Activated CD8-positive, alpha-beta memory T cell treated with anti-CD3 and anti-CD28 coated beads, Interleukin-2, amount 50 U/mL, for 24 hours (primary cell): ENCODE data around the gene HACL1.

Experiments used
- DNase-seq: peaks from one replicate; pipeline ENCODE4 v3.0.0-alpha.2; 2020; ENCODE audit errors: extremely low read depth

HACL1 gene

GRCh38 chr3:15601399-15602145 is at the start of gene HACL1, which contains the start of gene BTD:
HACL1 (minus strand) TSS chr3:15601569; CDS start chr3:15601463, 106 bp downstream.
BTD (plus strand) TSS chr3:15601745; CDS start chr3:15635440, 33,695 bp downstream.
- DNase-seq: peak; percentile 98

GRCh38 chr3:15649858-15650257 is 48.5 kb upstream of the HACL1 start:
- DNase-seq: no peak

GRCh38 chr3:15649341-15649740 is 48.0 kb upstream of the HACL1 start:
- DNase-seq: no peak

- peak; percentile 33 for DNase-seq
These were observed 46.3 kb upstream of the HACL1 start for GRCh38 chr3:15647611-15648167.

- DNase-seq: no peak
These were observed 45.6 kb upstream of the HACL1 start for GRCh38 chr3:15646851-15647511.

GRCh38 chr3:15645740-15646501 is 44.6 kb upstream of the HACL1 start:
- DNase-seq: no peak

- DNase-seq: no peak
These were observed 43.9 kb upstream of the HACL1 start for GRCh38 chr3:15645246-15645645.

GRCh38 chr3:15638891-15639262 is 37.5 kb upstream of the HACL1 start:
- DNase-seq: no peak

- DNase-seq: no peak
These were observed 37.0 kb upstream of the HACL1 start for GRCh38 chr3:15638193-15638890.

- DNase-seq: no peak
These were observed 36.0 kb upstream of the HACL1 start for GRCh38 chr3:15637131-15637951.

GRCh38 chr3:15636028-15636709 is 34.8 kb upstream of the HACL1 start:
- no peak for DNase-seq

- DNase-seq: no peak
These were observed 33.8 kb upstream of the HACL1 start for GRCh38 chr3:15635121-15635661.

GRCh38 chr3:15634671-15635070 is 33.3 kb upstream of the HACL1 start:
- DNase-seq: no peak

- DNase-seq: no peak
These were observed 32.6 kb upstream of the HACL1 start for GRCh38 chr3:15633766-15634598.

- no peak for DNase-seq
These were observed 31.8 kb upstream of the HACL1 start for GRCh38 chr3:15633159-15633558.

- DNase-seq: no peak
These were observed 30.8 kb upstream of the HACL1 start for GRCh38 chr3:15632212-15632580.

GRCh38 chr3:15631426-15632211 is 30.2 kb upstream of the HACL1 start:
- no peak for DNase-seq

GRCh38 chr3:15630646-15631350 is 29.4 kb upstream of the HACL1 start:
- no peak for DNase-seq
